Stimulated activated CD4-positive, alpha-beta T cell treated with anti-CD3 and anti-CD28 coated beads, Interleukin-2, amount 100 ng/mL, for 48 hours (primary cell): ENCODE measurements around the gene ASGR2.

Experiments used
- DNase-seq, 2 donors: peaks; one replicate each; pipeline ENCODE4 v3.0.0-alpha.2; 2020

The ASGR2 gene

DNA sequence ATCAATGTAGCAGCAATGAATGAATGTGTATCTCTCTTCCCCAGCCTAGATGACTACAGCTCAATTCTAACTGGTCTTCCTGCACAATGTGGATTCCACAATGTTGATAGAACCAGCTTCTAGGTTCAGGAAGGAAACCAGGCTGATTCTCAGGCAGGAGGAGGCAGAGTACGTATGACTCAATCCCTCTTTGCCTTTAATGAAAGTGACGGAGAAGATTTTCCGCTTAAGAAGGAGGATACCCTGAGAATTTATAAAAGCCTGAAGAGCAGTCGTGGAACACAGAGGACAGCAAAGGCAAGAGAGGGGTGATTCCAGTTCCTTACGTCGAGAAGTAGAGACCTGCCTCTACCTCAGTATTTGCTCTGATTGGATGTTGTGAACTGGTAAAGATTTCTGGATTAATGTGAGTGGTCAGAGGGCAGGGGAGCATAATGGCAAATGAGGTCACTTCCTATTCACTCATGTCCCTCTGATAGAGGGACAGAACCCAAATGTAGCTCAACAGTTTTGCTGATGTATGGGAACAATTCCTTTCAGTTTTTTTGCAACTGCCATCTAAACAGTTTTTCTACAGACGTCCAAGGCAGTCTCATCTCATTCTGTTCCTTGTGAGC lies 55.7 kb downstream of the ASGR2 start:
- DNase-seq: no peak

DNA sequence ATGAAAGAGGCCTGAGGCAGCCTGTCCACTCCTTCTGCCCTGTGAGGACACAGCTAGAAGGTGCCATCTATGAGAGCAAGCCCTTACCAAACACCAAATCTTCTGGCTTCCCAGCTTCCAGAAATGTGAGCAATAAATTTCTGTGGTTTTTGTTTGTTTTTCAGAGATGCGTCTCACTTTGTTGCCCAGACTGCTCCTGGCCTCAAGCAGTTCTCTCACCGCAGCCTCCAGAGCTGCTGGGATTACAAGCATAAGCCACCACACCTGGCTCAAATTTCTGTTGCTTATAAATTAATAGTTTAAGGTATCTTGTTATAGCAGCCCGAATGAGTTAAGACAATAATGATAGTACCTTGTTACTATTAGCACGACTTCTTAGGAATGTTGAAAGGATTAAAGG lies 58.2 kb downstream of the ASGR2 start:
- DNase-seq: no peak
